AG04449 (cell line): Measurements from ENCODE around the gene ERN1.

Experiments used
- CTCF ChIA-PET: fragments of 350-600 bp; formaldehyde crosslinking; extraction: SDS; loops from one replicate; lab custom pipeline; 2021; ENCODE audit warnings: antibody characterized with exemption; lab: Yijun Ruan, JAX
- POLR2A ChIA-PET: fragments of 400-600, 350-600 bp; formaldehyde crosslinking; extraction: SDS; loops from one replicate; lab custom pipeline; 2020; ENCODE audit warnings: antibody characterized with exemption, inconsistent platforms; lab: Yijun Ruan, JAX
- DNase-seq: peaks from one replicate; pipeline ENCODE4 v3.0.0-alpha.2; 2010; ENCODE audit warnings: low read depth, low spot score
- H3K4me3 ChIP-seq: 2 replicates; pipeline ENCODE4 v1.5.1; 2011; ENCODE audit warnings: low read depth, mild to moderate bottlenecking, control low read depth, low read length
- CTCF ChIP-seq: IDR thresholded peaks from one replicate; pipeline ENCODE4 v1.5.1; 2011; ENCODE audit warnings: mild to moderate bottlenecking, moderate library complexity, low read length, control low read depth, inconsistent platforms; ENCODE audit not compliant: insufficient read depth; ENCODE audit errors: missing control alignments

The ERN1 gene

GRCh38 chr17:64048805-64049204 lies 81.1 kb downstream of the ERN1 start:
- ChIA-PET CTCF (interaction anchor here (0.6 to 18.8 kb wide), 6 partner anchors 15 to 147 kb away, joined by 3 to 224 read pairs (median 4); partner anchors contain the start of gene GH1), POLR2A (no interaction called here)
- TF ChIP-seq CTCF = no peak
- H3K4me3 ChIP-seq = no peak overlapping the region
- DNase-seq = no peak

- H3K4me3 ChIP-seq = no peak overlapping the region
- no peak for DNase-seq
- ChIA-PET CTCF (interaction anchor here (1.0 to 18.8 kb wide), 4 partner anchors 17 to 134 kb away, joined by 3 to 224 read pairs (median 10); partner anchors contain the start of gene CSHL1), POLR2A (no interaction called here)
- no peak for TF ChIP-seq CTCF
Observed at GRCh38 chr17:64045176-64045575, 84.8 kb downstream of the ERN1 start.

- ChIA-PET POLR2A (no interaction called here), CTCF (interaction anchor here (1.1 to 18.8 kb wide), 6 partner anchors 15 to 131 kb away, joined by 3 to 224 read pairs (median 8); no protein-coding TSS in a partner anchor)
- no peak for TF ChIP-seq CTCF
- DNase-seq = no peak
- H3K4me3 ChIP-seq = no peak overlapping the region
Observed at GRCh38 chr17:64042700-64043485, 87.1 kb downstream of the ERN1 start.

- POLR2A ChIA-PET = no interaction called here
- no peak overlapping the region for H3K4me3 ChIP-seq
- TF ChIP-seq CTCF = no peak
- CTCF ChIA-PET = interaction anchor here (0.7 to 18.8 kb wide), 6 partner anchors 9 to 130 kb away, joined by 3 to 224 read pairs (median 4); no protein-coding TSS in a partner anchor
- DNase-seq = no peak
Observed at GRCh38 chr17:64041912-64042311, 88.0 kb downstream of the ERN1 start.

- ChIA-PET CTCF (interaction anchor here (4.2 to 18.8 kb wide), 2 partner anchors 12 to 92 kb away, joined by 34 to 224 read pairs; partner anchors contain the start of gene ERN1), POLR2A (no interaction called here)
- no peak overlapping the region for H3K4me3 ChIP-seq
- no peak for TF ChIP-seq CTCF
- no peak for DNase-seq
Observed at GRCh38 chr17:64040206-64040605, 89.7 kb downstream of the ERN1 start.

- POLR2A ChIA-PET = no interaction called here
- H3K4me3 ChIP-seq = no peak overlapping the region
Observed at GRCh38 chr17:64039106-64039400, 90.9 kb downstream of the ERN1 start.

More at GRCh38 chr17:64039106-64039400, 90.9 kb downstream of the ERN1 start:
- CTCF ChIA-PET = interaction anchor here (1.1 to 4.2 kb wide), 3 partner anchors 10 to 93 kb away, joined by 3 to 34 read pairs (median 20); partner anchors contain the start of gene ERN1
- TF ChIP-seq CTCF = no peak
- no peak for DNase-seq
